ENCODE results near the gene ZNF579. TPM values are rescaled to one million over a fixed set of nuclear protein-coding genes. Genes with fewer than 3 reads are reported as not detected.

The ZNF579 gene
- total RNA-seq, 1 experiment from 2014 or later: 19.9 TPM

- Histone ChIP-seq H3K23ac (ENCODE audit: insufficient read length, low read depth, low read length) (no peak overlapping the region), H2BK5ac (ENCODE audit: insufficient read length, low read length) (no peak overlapping the region), H3K4me1 (ENCODE audit: insufficient read depth, low read length) (no peaks in the 10 kb centered on the region; the same call in 1 of the 2 replicates), H2BK120ac (ENCODE audit: low read depth, low read length, poor library complexity, severe bottlenecking) (no peak overlapping the region), H3K9ac (ENCODE audit: extremely low read depth, insufficient read length, low read length) (no peak overlapping the region), H3K4ac (ENCODE audit: low read depth, low read length) (no peak overlapping the region), H3K79me2 (ENCODE audit: insufficient read depth, low read length) (no peaks in the 10 kb centered on the region), H2AK5ac (ENCODE audit: insufficient read length, low read length) (no peak overlapping the region), H3K27me3 (ENCODE audit: insufficient read depth, low read length) (no peaks in the 10 kb centered on the region), H3K56ac (ENCODE audit: insufficient read length, low read depth, low read length) (no peak overlapping the region), H2BK20ac (ENCODE audit: low read depth, low read length, poor library complexity, severe bottlenecking) (no peak overlapping the region), H3K79me1 (ENCODE audit: insufficient read depth, low read depth, low read length, poor library complexity, severe bottlenecking) (no peaks in the 10 kb centered on the region), H4K91ac (ENCODE audit: insufficient read length, low read depth, low read length) (no peak overlapping the region), H3K27ac (ENCODE audit: insufficient read length, low read depth, low read length) (no peak overlapping the region), H2AFZ (ENCODE audit: low read length) (no peak overlapping the region), H3K18ac (ENCODE audit: insufficient read length, low read depth, low read length) (no peak overlapping the region), H2BK15ac (ENCODE audit: low read depth, low read length) (no peak overlapping the region), H3K23me2 (ENCODE audit: insufficient read length, low read depth, low read length, poor library complexity, severe bottlenecking) (peaks cover 7% of the 10 kb centered on the region), H4K8ac (replicated peaks; ENCODE audit: insufficient read length, low read depth, low read length) (no peak overlapping the region), H4K5ac (ENCODE audit: insufficient read length, low read depth, low read length) (no peak overlapping the region), H3K9me3 (ENCODE audit: control insufficient read depth, low read depth, low read length) (no peaks in the 10 kb centered on the region), H4K20me1 (ENCODE audit: control insufficient read depth, insufficient read depth, insufficient read length) (peaks cover 2% of the 10 kb centered on the region), H2BK12ac (ENCODE audit: insufficient read length, low read depth, low read length) (no peak overlapping the region), H3K14ac (ENCODE audit: insufficient read depth, low read length) (no peak overlapping the region), H3T11ph (ENCODE audit: low read length) (no peak overlapping the region), H3K4me2 (ENCODE audit: insufficient read depth, insufficient read length, low read length) (no peak overlapping the region)
- Mint-ChIP-seq H3K36me3 (ENCODE audit: insufficient read depth in 1 of 3, low read depth in 3 of 3) (peaks cover 11 to 18% (median 13%) of the 10 kb centered on the region in 3 experiments; a peak in 6 of 7 replicates), H3K4me3 (peak overlapping the region in 1 of 2 experiments; percentile 66; a peak in 2 of 5 replicates), H3K9me3 (no peaks in the 10 kb centered on the region; a peak in 1 of 5 replicates), H3K27ac (no peak overlapping the region; a peak in 1 of 7 replicates), H3K27me3 (ENCODE audit: low read depth) (no peaks in the 10 kb centered on the region; the same call in 1 of the 2 replicates), H3K4me1 (peaks cover 21 to 40% of the 10 kb centered on the region in 2 experiments)
- TF ChIP-seq CTCF (conservative IDR thresholded peaks at IDR 0.05): no peak
- no CpG with 5 or more reads among the region's 10 CpGs for WGBS (ENCODE audit: extremely low coverage, insufficient read length, low lambda C conversion rate)
- DNase-seq: peak; percentile 51
These were observed 10.0 kb upstream of the ZNF579 start for GRCh38 chr19:55590617-55591016.

Data from H9 (cell line).